NB4 (cell line): ENCODE results near the gene SEMA5A.

Source experiments
- DNase-seq: peaks from one replicate; pipeline ENCODE4 v3.0.0; 2010; ENCODE audit warnings: low read depth
- H3K4me3 ChIP-seq: one replicate; pipeline ENCODE4 v1.5.1; 2011; ENCODE audit warnings: mild to moderate bottlenecking, low read depth, low read length, moderate library complexity
- MYC ChIP-seq: IDR thresholded peaks from 2 replicates; pipeline ENCODE4 v1.6.1; 2011; ENCODE audit warnings: low read depth, low read length
- POLR2A ChIP-seq: IDR thresholded peaks from 2 replicates; pipeline ENCODE4 v1.6.1; 2011; ENCODE audit warnings: mild to moderate bottlenecking; ENCODE audit not compliant: insufficient read length; ENCODE audit errors: extremely low read depth
- TF ChIP-seq, protein P1 (sequence below): IDR thresholded peaks from one replicate; pipeline ENCODE4 v1.5.1; 2012; ENCODE audit warnings: low read depth, low read length
- TF ChIP-seq, protein P2 (sequence below): IDR thresholded peaks from 2 replicates; pipeline ENCODE4 v1.6.1; 2011; ENCODE audit warnings: low read depth, low read length

The SEMA5A gene

DNA sequence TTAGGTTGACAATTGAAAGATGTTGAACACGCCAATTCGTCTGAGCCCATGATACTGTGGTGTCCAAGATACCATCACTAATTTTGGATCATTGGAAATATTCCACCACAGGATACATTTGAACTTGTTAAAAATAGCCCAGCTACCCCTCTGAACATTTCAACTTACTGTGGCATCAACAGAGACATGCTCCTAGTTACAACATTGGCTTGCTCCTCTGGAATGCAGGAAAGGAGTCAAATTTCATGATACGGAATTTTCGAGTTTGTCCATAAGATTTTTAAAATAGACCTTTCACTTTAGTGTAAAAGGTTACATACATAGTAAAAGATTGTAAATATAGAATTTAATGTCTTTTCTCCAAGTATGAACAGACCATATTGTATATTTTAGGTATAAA is 12.8 kb downstream of the SEMA5A start:
- H3K4me3 ChIP-seq: no peak overlapping the region
- no peak for DNase-seq
- TF ChIP-seq, protein P1, sequence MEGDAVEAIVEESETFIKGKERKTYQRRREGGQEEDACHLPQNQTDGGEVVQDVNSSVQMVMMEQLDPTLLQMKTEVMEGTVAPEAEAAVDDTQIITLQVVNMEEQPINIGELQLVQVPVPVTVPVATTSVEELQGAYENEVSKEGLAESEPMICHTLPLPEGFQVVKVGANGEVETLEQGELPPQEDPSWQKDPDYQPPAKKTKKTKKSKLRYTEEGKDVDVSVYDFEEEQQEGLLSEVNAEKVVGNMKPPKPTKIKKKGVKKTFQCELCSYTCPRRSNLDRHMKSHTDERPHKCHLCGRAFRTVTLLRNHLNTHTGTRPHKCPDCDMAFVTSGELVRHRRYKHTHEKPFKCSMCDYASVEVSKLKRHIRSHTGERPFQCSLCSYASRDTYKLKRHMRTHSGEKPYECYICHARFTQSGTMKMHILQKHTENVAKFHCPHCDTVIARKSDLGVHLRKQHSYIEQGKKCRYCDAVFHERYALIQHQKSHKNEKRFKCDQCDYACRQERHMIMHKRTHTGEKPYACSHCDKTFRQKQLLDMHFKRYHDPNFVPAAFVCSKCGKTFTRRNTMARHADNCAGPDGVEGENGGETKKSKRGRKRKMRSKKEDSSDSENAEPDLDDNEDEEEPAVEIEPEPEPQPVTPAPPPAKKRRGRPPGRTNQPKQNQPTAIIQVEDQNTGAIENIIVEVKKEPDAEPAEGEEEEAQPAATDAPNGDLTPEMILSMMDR: no peak
- TF ChIP-seq, protein P2, sequence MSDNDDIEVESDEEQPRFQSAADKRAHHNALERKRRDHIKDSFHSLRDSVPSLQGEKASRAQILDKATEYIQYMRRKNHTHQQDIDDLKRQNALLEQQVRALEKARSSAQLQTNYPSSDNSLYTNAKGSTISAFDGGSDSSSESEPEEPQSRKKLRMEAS: no peak
- TF ChIP-seq POLR2A (no peak), MYC (no peak)

DNA sequence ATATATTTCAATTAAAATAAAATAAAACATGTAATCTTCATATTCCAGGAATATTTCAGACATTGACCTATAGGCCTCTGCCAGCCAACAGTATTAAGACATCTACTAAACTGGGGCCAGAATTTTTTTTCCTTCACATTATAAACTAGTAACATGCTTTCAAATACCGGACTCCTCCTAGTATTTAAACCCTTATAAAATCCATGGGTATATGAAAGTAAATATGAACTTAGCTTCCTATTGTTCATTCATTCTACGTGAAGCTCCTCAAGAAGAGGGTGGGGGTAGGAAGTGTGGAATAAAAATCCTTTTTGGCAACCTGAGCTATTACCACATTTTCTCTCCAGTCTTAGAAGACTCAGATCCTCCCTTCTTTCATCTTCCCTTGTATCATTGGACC is 16.4 kb downstream of the SEMA5A start:
- TF ChIP-seq, protein P1: no peak
- TF ChIP-seq MYC (no peak), POLR2A (no peak)
- TF ChIP-seq, protein P2: no peak
- no peak overlapping the region for H3K4me3 ChIP-seq
- no peak for DNase-seq

DNA sequence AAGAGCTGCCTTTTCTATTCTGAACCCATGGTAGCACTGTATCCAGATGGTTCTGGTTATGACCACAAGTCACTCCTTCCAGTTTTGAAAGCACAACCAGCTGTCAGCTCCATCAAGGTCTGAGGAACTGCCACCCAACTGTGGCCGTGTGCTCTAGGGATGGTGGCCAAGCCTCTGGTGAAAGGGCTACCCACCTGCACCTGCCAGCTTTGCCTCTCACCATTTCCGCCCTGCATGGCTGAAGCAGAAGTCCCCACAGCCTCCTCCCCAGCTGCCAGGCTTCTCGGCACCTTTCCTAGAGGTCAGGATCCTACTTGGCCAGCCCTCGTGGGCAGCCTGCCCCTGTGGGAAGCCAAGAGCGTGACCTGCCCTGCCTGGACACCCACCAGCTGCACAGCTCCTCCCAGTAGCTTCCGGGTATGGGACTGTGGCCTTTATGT is 16.8 kb downstream of the SEMA5A start:
- no peak overlapping the region for H3K4me3 ChIP-seq
- no peak for DNase-seq
- TF ChIP-seq, protein P2: no peak
- TF ChIP-seq MYC: no peak
- TF ChIP-seq, protein P1: no peak
- no peak for TF ChIP-seq POLR2A

DNA sequence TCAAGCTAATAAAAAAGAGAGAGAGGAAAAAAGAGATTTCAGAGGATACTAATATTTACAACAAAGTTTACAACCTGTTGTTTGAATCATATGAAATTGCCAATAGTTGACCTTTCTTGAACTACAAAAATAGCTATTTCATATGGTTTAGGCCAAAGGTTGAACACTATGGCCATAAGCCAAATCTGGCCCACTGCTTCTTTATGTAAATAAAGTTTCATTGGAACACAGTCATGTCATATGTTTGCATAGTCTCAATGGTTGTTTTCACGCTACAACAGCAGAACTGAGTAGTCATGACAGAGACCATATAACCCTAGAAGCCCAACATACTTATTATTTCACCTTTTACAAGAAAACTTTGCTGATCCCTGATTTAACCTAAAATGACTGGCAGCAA is 20.9 kb downstream of the SEMA5A start:
- TF ChIP-seq, protein P1: no peak
- TF ChIP-seq MYC: no peak
- no peak overlapping the region for H3K4me3 ChIP-seq
- DNase-seq: no peak

DNA sequence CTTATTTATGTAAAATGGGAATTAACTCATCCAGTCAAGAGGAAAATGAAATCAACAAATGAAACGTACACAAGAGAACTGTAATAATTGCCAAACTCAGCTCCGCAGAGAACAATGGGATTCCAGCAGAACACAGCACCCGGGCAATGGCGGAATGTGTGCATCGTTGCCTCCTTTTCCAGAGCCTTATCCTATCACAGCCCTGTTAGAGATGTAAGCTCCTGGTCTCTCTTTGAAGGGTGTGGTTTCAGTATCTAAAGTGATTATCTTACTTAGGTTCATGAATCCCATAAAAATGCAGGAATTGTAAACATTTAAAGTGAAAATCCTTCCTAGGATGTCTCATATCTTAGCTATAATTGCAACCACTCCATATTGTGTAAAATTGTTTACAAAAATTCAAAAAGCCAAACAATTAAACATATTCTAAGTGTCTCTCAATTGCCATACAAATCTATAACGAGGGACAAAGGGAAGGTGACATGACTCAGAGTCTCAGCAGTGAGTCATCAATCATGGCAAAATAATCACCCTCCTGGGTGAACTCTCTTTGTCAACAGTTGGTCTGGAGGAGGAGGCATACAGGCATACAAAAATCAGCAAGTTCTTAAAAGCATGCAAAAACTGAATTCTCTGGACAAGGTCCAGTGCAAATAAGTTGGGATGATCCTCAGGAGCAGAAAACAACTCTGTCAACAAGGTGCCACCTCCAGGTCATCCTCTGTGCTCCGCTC is 22.6 kb downstream of the SEMA5A start:
- no peak for TF ChIP-seq POLR2A
- TF ChIP-seq MYC: no peak
- TF ChIP-seq, protein P2: no peak
- TF ChIP-seq, protein P1: no peak
- H3K4me3 ChIP-seq: no peak overlapping the region
- DNase-seq: peak; percentile 20

DNA sequence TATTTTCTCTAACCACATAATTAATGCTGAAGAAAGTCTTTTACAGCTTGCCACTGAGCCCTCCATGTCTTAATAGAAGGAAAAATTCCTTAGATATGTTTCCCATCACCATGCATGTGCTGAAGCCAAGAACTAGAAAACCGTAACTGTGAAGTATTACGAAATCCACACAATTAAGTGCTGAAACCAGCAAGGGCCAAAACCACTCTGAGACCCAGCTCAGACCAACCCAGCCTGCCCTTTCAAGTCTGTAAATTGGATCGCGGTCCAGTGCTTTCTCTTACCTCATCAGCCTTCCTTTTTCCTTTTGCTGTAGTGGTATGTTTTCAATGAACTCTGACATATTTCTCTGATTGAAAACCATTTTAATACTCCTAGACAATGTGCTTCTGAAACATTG is 26.3 kb downstream of the SEMA5A start:
- DNase-seq: no peak
- no peak for TF ChIP-seq MYC
- TF ChIP-seq, protein P1: no peak
- TF ChIP-seq, protein P2: no peak
- H3K4me3 ChIP-seq: no peak overlapping the region
